B cell (primary cell): ENCODE measurements around the gene APOO. TPM values are rescaled to one million over a fixed set of nuclear protein-coding genes. Genes with fewer than 3 reads are reported as not detected.

Experiments used
- ATAC-seq: fragments of 200-7000 bp; cut with Tn5 transposase; one replicate; pipeline ENCODE4 v1.10.0; 2021; ENCODE audit warnings: low read depth, mild to moderate bottlenecking, moderate number of reproducible peaks, moderate library complexity
- CTCF ChIA-PET: fragments of 350-600 bp; sonication (Branson Sonifier 250); formaldehyde crosslinking; loops from one replicate; lab custom pipeline; 2021; ENCODE audit warnings: antibody characterized with exemption, inconsistent platforms; lab: Charles Lee
- POLR2A ChIA-PET: fragments of 350-600 bp; sonication (Branson Sonifier 250); formaldehyde crosslinking; loops from one replicate; lab custom pipeline; 2021; ENCODE audit warnings: antibody characterized with exemption; lab: Charles Lee
- DNase-seq: peaks from one replicate; pipeline ENCODE4 v3.0.0; 2013
- H2AFZ ChIP-seq: 2 replicates; pipeline ENCODE4 v1.6.1; 2012; ENCODE audit warnings: mild to moderate bottlenecking, low read depth, low read length; ENCODE audit not compliant: insufficient read depth, poor library complexity, severe bottlenecking
- H3K27ac ChIP-seq, 2 donors: 1 replicate in 1 of 2; 2 replicates in 1 of 2; pipeline ENCODE4 v1.5.1; 2012 to 2013; ENCODE audit warnings: low read length in 2 of 2, mild to moderate bottlenecking in 2 of 2, moderate library complexity in 1 of 2
- H3K27me3 ChIP-seq, 4 experiments: fragments of 200-600 bp in 1 of 4; sonication (generic) in 1 of 4; replicated peaks in 1 of 4; 1 replicate in 2 of 4; 2 replicates in 2 of 4; pipeline versions ENCODE4 v1.6.1 to v1.7.0; 2013 to 2016; ENCODE audit warnings: low read length in 3 of 4, mild to moderate bottlenecking in 2 of 4, mixed read lengths in 1 of 4, moderate library complexity in 1 of 4; ENCODE audit not compliant: insufficient read depth in 4 of 4, control insufficient read depth in 3 of 4; ENCODE audit errors: control extremely low read depth in 1 of 4
- H3K36me3 ChIP-seq, 2 experiments: replicated peaks in 1 of 2; 1 replicate in 1 of 2; 2 replicates in 1 of 2; pipeline versions ENCODE4 v1.6.1 to v1.7.1; 2013; ENCODE audit warnings: low read length in 1 of 2; ENCODE audit not compliant: insufficient read depth in 2 of 2, control insufficient read depth in 1 of 2; ENCODE audit errors: control extremely low read depth in 1 of 2, extremely low read depth in 1 of 2
- H3K4me1 ChIP-seq, 2 donors: fragments of 200-600 bp in 1 of 2; sonication (generic) in 1 of 2; 1 replicate in 1 of 2; 2 replicates in 1 of 2; pipeline versions ENCODE4 v1.5.1 to v1.6.1; 2013 to 2017; ENCODE audit warnings: low read length in 2 of 2; ENCODE audit not compliant: control insufficient read depth in 2 of 2, insufficient read depth in 2 of 2
- H3K4me2 ChIP-seq: replicated peaks from 2 replicates; pipeline ENCODE3; 2012; ENCODE audit warnings: mild to moderate bottlenecking, low read depth, low read length; ENCODE audit not compliant: poor library complexity, severe bottlenecking
- H3K4me3 ChIP-seq, 5 experiments: fragments of 200-600 bp in 1 of 5; sonication (generic) in 1 of 5; 1 replicate in 3 of 5; 2 replicates in 2 of 5; pipeline versions ENCODE4 v1.5.1 to v1.7.0; 2011 to 2016; ENCODE audit warnings: low read length in 4 of 5, mild to moderate bottlenecking in 4 of 5, low read depth in 2 of 5, control low read depth in 1 of 5, moderate library complexity in 1 of 5; ENCODE audit not compliant: insufficient read depth in 1 of 5; ENCODE audit errors: control extremely low read depth in 1 of 5, extremely low read depth in 1 of 5
- H3K79me2 ChIP-seq: fragments of 200-600 bp; sonication (generic); one replicate; pipeline ENCODE4 v1.6.0; 2016; ENCODE audit warnings: low read length; ENCODE audit not compliant: control insufficient read depth, insufficient read depth
- H3K9ac ChIP-seq: fragments of 200-600 bp; sonication (generic); 2 replicates; pipeline ENCODE4 v1.6.1; 2017; ENCODE audit warnings: mild to moderate bottlenecking, low read length, moderate library complexity
- H3K9me3 ChIP-seq, 3 donors: one replicate each; pipeline versions ENCODE4 v1.6.1 to v1.7.1; 2013; ENCODE audit warnings: low read length in 2 of 3; ENCODE audit not compliant: control insufficient read depth in 2 of 3, insufficient read depth in 1 of 3; ENCODE audit errors: control extremely low read depth in 1 of 3
- H4K20me1 ChIP-seq: 2 replicates; pipeline ENCODE4 v1.6.0; 2012; ENCODE audit warnings: mild to moderate bottlenecking, low read length; ENCODE audit not compliant: insufficient read depth, control insufficient read depth, poor library complexity, severe bottlenecking
- H3K27ac Mint-ChIP-seq: one replicate; pipeline ENCODE4 v1.8.0; 2021; ENCODE audit warnings: mixed read lengths
- H3K27me3 Mint-ChIP-seq: one replicate; pipeline ENCODE4 v1.8.0; 2021; ENCODE audit warnings: mixed read lengths
- H3K4me1 Mint-ChIP-seq: one replicate; pipeline ENCODE4 v1.8.0; 2021; ENCODE audit warnings: mixed read lengths
- H3K4me3 Mint-ChIP-seq: one replicate; pipeline ENCODE4 v1.8.0; 2021; ENCODE audit warnings: mixed read lengths
- H3K9me3 Mint-ChIP-seq: one replicate; pipeline ENCODE4 v1.8.0; 2022; ENCODE audit warnings: mixed read lengths; ENCODE audit not compliant: insufficient read depth
- EZH2 ChIP-seq: IDR thresholded peaks from 2 replicates; pipeline ENCODE4 v1.6.1; 2012; ENCODE audit warnings: borderline replicate concordance, low read depth, mild to moderate bottlenecking, moderate library complexity, low read length; ENCODE audit not compliant: insufficient read depth, poor library complexity, severe bottlenecking
- WGBS: methylation state at CpG from one replicate; pipeline ENCODE4 v1.1.5; 2013; ENCODE audit warnings: missing lambda C conversion rate; ENCODE audit not compliant: insufficient coverage; 5-methylcytosine and 5-hydroxymethylcytosine counted together
- intact Hi-C: fragments of 100-400 bp; cut with micrococcal nuclease; formaldehyde crosslinking; loops from one replicate; pipeline ENCODE4 v1.10.0; 2022
- polyA plus RNA-seq: library from polyadenylated mRNA; depleted of rRNA; stranded (reverse); fragments of >200 nt; gene quantifications from 2 replicates; pipeline ENCODE4 v1.2.3, GENCODE V29; 2012
- total RNA-seq, 2 donors: library from RNA; stranded (reverse); fragments of 120-200 nt in 1 of 2; gene quantifications; 1 replicate in 1 of 2; 2 replicates in 1 of 2; pipeline versions ENCODE4 v1.2.3 to v1.2.4, GENCODE V29; 2013 to 2022
- TF ChIP-seq, protein P1 (sequence below): fragments of 200-600 bp; IDR thresholded peaks from one replicate; pipeline ENCODE4 v1.8.0; 2022; ENCODE audit warnings: antibody characterized with exemption, mild to moderate bottlenecking

The APOO gene
- total and polyA plus RNA-seq, 2 donors (not counting 1 experiment from before 2014, with no cell fraction given) = 4.7 to 7.2 TPM

DNA sequence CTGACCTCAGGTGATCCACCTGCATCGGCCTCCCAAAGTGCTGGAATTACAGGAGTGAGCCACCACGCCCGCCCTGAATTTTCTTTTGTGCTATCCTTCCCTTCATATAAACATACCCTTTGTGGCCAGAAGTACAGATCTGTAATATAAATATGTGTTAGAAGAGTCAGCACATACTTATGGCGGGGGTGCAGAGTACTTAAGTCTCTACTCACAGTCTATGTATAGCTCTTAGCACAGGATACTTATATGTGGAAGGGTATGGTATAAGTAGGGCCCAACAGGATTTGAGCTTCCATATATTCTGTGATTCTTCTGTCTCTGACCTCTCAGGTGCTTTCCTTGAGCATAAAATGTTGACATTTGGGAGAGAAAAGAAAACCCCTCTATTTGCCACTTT, 18.3 kb upstream of the APOO start:
- DNase-seq (no peak), ATAC-seq (no peak)
- no peaks in the 10 kb centered on the region for H4K20me1 ChIP-seq
- no peak overlapping the region for H2AFZ ChIP-seq
- ChIA-PET CTCF (no interaction called here), POLR2A (no interaction called here)
- H3K9ac ChIP-seq = no peak overlapping the region
- H3K9me3 Mint-ChIP-seq = no peaks in the 10 kb centered on the region
- H3K4me3 Mint-ChIP-seq = no peak overlapping the region
- no peak overlapping the region for H3K4me2 ChIP-seq
- no peak overlapping the region for H3K27ac ChIP-seq
- WGBS = no CpG with 5 or more reads among the region's 4 CpGs
- no peaks in the 10 kb centered on the region for H3K36me3 ChIP-seq
- intact Hi-C loops = no loop called here
- no peaks in the 10 kb centered on the region for H3K79me2 ChIP-seq
- H3K4me3 ChIP-seq = no peak overlapping the region
- no peaks in the 10 kb centered on the region for H3K27me3 ChIP-seq
- no peaks in the 10 kb centered on the region for H3K4me1 ChIP-seq
- no peaks in the 10 kb centered on the region for H3K9me3 ChIP-seq
- H3K4me1 Mint-ChIP-seq = peaks cover 1% of the 10 kb centered on the region
- TF ChIP-seq, protein P1, sequence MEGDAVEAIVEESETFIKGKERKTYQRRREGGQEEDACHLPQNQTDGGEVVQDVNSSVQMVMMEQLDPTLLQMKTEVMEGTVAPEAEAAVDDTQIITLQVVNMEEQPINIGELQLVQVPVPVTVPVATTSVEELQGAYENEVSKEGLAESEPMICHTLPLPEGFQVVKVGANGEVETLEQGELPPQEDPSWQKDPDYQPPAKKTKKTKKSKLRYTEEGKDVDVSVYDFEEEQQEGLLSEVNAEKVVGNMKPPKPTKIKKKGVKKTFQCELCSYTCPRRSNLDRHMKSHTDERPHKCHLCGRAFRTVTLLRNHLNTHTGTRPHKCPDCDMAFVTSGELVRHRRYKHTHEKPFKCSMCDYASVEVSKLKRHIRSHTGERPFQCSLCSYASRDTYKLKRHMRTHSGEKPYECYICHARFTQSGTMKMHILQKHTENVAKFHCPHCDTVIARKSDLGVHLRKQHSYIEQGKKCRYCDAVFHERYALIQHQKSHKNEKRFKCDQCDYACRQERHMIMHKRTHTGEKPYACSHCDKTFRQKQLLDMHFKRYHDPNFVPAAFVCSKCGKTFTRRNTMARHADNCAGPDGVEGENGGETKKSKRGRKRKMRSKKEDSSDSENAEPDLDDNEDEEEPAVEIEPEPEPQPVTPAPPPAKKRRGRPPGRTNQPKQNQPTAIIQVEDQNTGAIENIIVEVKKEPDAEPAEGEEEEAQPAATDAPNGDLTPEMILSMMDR = no peak
- TF ChIP-seq EZH2 = no peak
- no peak overlapping the region for H3K27ac Mint-ChIP-seq
- no peaks in the 10 kb centered on the region for H3K27me3 Mint-ChIP-seq

GRCh38 chrX:23919706-23920320, 12.1 kb upstream of the APOO start:
- Mint-ChIP-seq H3K4me1 (no peaks in the 10 kb centered on the region), H3K4me3 (no peak overlapping the region), H3K27ac (no peak overlapping the region), H3K9me3 (no peaks in the 10 kb centered on the region), H3K27me3 (no peaks in the 10 kb centered on the region)
- H3K4me3 ChIP-seq = no peak overlapping the region
- H3K27me3 ChIP-seq = no peaks in the 10 kb centered on the region
- no peak overlapping the region for H3K4me2 ChIP-seq
- no peaks in the 10 kb centered on the region for H3K9me3 ChIP-seq
- H3K79me2 ChIP-seq = no peaks in the 10 kb centered on the region
- TF ChIP-seq EZH2 = no peak
- TF ChIP-seq, protein P1 = no peak
- DNase-seq (no peak), ATAC-seq (no peak)
- no peak overlapping the region for H2AFZ ChIP-seq
- no peaks in the 10 kb centered on the region for H4K20me1 ChIP-seq
- H3K27ac ChIP-seq = no peak overlapping the region
- ChIA-PET POLR2A (no interaction called here), CTCF (interaction anchor here (0.6 kb wide), 1 partner anchor 134 kb away, joined by 4 read pairs; no protein-coding TSS in a partner anchor)
- intact Hi-C loops = no loop called here
- no peaks in the 10 kb centered on the region for H3K4me1 ChIP-seq
- no peaks in the 10 kb centered on the region for H3K36me3 ChIP-seq
- WGBS = 94% methylated on average over 7 of the region's 9 CpGs
- no peak overlapping the region for H3K9ac ChIP-seq
